Activated CD8-positive, alpha-beta T cell treated with anti-CD3 and anti-CD28 coated beads for 36 hours (primary cell): ENCODE data around the gene AGBL1. TPM values are rescaled to one million over a fixed set of nuclear protein-coding genes. Genes with fewer than 3 reads are reported as not detected.

Source experiments
- ATAC-seq: fragments of 200-7000 bp; cut with Tn5 transposase; one replicate; pipeline ENCODE4 v1.10.0; 2021; ENCODE audit warnings: mild to moderate bottlenecking, moderate library complexity
- CTCF ChIA-PET: fragments of 350-600 bp; sonication (Branson Sonifier 250); formaldehyde crosslinking; loops from one replicate; lab custom pipeline; 2021; ENCODE audit warnings: antibody characterized with exemption; lab: Charles Lee
- POLR2A ChIA-PET: fragments of 350-600 bp; sonication (Branson Sonifier 250); formaldehyde crosslinking; loops from one replicate; lab custom pipeline; 2021; ENCODE audit warnings: antibody characterized with exemption; lab: Charles Lee
- DNase-seq: peaks from one replicate; pipeline ENCODE4 v3.0.0-alpha.2; 2020
- H3K27ac Mint-ChIP-seq: one replicate; pipeline ENCODE4 v1.8.0; 2021; ENCODE audit warnings: mild to moderate bottlenecking, mixed read lengths
- H3K27me3 Mint-ChIP-seq: one replicate; pipeline ENCODE4 v1.8.0; 2021; ENCODE audit warnings: mixed read lengths
- H3K36me3 Mint-ChIP-seq: one replicate; pipeline ENCODE4 v1.8.0; 2021; ENCODE audit warnings: low read depth, mixed read lengths
- H3K4me1 Mint-ChIP-seq: one replicate; pipeline ENCODE4 v1.8.0; 2021; ENCODE audit warnings: low read depth, mixed read lengths
- H3K4me3 Mint-ChIP-seq: one replicate; pipeline ENCODE4 v1.8.0; 2021; ENCODE audit warnings: mild to moderate bottlenecking, moderate library complexity, mixed read lengths
- H3K9me3 Mint-ChIP-seq: one replicate; pipeline ENCODE4 v1.8.0; 2021; ENCODE audit warnings: mixed read lengths
- intact Hi-C: fragments of 100-400 bp; cut with micrococcal nuclease; formaldehyde crosslinking; loops from one replicate; pipeline ENCODE4 v1.10.0; 2022
- total RNA-seq, 2 experiments: library from RNA; stranded (reverse); gene quantifications; one replicate each; pipeline ENCODE4 v1.2.3, GENCODE V29; 2021
- TF ChIP-seq, protein P1 (sequence below): fragments of 200-600 bp; IDR thresholded peaks from one replicate; pipeline ENCODE4 v1.8.0; 2022; ENCODE audit warnings: antibody characterized with exemption, mild to moderate bottlenecking

Gene AGBL1
- total RNA-seq, 2 experiments from 2014 or later = not detected

DNA sequence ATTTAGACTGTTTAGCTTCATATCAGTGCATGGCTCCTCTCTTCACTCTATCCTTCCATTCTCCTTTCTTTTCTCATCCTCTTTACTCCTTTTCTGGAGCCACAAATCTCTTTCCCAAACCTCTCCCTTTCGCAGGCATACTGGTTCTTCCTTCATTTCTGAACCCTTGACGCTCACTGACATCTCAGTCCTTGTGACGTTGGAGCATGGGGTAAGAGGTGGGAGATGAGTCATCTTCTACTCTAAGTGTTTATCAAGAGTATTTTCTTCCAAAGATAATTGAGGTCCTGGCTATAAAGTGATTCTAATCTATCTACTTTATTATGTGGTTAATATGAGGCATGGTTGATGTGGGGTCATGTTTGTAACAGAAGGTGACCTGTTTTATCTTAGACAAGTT, 414.2 kb downstream of the AGBL1 start:
- Mint-ChIP-seq H3K9me3 (no peaks in the 10 kb centered on the region), H3K27ac (no peak overlapping the region), H3K4me1 (no peaks in the 10 kb centered on the region), H3K36me3 (no peaks in the 10 kb centered on the region), H3K27me3 (no peaks in the 10 kb centered on the region), H3K4me3 (no peak overlapping the region)
- intact Hi-C loops = no loop called here
- no peak for ATAC-seq
- ChIA-PET CTCF (no interaction called here), POLR2A (interaction anchor here (0.6 kb wide), 1 partner anchor 16 kb away, joined by 3 read pairs; no protein-coding TSS in a partner anchor)
- TF ChIP-seq, protein P1, sequence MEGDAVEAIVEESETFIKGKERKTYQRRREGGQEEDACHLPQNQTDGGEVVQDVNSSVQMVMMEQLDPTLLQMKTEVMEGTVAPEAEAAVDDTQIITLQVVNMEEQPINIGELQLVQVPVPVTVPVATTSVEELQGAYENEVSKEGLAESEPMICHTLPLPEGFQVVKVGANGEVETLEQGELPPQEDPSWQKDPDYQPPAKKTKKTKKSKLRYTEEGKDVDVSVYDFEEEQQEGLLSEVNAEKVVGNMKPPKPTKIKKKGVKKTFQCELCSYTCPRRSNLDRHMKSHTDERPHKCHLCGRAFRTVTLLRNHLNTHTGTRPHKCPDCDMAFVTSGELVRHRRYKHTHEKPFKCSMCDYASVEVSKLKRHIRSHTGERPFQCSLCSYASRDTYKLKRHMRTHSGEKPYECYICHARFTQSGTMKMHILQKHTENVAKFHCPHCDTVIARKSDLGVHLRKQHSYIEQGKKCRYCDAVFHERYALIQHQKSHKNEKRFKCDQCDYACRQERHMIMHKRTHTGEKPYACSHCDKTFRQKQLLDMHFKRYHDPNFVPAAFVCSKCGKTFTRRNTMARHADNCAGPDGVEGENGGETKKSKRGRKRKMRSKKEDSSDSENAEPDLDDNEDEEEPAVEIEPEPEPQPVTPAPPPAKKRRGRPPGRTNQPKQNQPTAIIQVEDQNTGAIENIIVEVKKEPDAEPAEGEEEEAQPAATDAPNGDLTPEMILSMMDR = no peak
- DNase-seq = no peak

DNA sequence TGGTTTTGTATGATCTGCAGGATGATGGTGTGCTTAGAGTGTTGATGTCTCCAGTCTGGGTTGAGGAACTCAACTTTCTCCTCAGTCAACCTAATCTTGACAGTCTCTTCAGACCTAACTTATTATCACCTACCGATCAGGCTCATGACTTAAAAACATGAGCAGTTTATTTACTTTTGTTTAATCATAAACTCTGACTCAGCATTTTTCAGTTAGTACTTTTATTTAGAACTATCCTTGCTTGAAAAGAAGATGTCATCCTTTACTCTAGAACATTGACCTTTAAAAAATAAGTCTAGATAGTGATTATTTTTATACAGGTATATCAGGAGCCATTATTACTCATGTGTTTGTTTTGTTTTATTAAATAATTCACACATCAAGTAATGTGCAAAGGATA, 414.8 kb downstream of the AGBL1 start:
- CTCF ChIA-PET = no interaction called here
- Mint-ChIP-seq H3K36me3 (no peaks in the 10 kb centered on the region), H3K4me1 (no peaks in the 10 kb centered on the region), H3K27me3 (no peaks in the 10 kb centered on the region), H3K27ac (no peak overlapping the region), H3K9me3 (no peaks in the 10 kb centered on the region), H3K4me3 (no peak overlapping the region)
- ATAC-seq (no peak), DNase-seq (no peak)
- intact Hi-C loops = no loop called here
- TF ChIP-seq, protein P1 = no peak
- POLR2A ChIA-PET = no interaction called here

DNA sequence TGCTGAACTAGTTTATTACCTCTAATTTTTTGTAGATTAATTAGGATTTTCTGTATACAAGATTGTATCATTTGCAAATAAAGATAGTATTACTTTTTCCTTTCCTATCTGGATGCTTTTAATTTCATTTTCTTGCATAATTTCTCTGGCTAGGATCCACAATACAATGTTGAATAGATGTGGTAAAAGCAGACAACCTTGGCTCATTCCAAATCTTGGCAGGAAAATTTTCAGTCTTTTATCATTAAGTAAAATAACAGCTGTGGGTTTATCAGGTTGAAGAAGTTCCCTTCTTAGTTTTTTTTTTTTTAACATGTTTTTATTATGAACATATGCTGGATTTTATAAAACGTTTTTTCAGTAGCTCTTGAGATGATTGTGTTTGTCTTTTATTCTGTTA, 422.6 kb downstream of the AGBL1 start:
- intact Hi-C loops = no loop called here
- no peak for DNase-seq
- Mint-ChIP-seq H3K36me3 (no peaks in the 10 kb centered on the region), H3K4me1 (no peaks in the 10 kb centered on the region), H3K27me3 (peaks cover 3% of the 10 kb centered on the region), H3K9me3 (peaks cover 2% of the 10 kb centered on the region), H3K4me3 (no peak overlapping the region), H3K27ac (no peak overlapping the region)
- ChIA-PET CTCF (no interaction called here), POLR2A (no interaction called here)
- no peak for ATAC-seq
- TF ChIP-seq, protein P1 = no peak

DNA sequence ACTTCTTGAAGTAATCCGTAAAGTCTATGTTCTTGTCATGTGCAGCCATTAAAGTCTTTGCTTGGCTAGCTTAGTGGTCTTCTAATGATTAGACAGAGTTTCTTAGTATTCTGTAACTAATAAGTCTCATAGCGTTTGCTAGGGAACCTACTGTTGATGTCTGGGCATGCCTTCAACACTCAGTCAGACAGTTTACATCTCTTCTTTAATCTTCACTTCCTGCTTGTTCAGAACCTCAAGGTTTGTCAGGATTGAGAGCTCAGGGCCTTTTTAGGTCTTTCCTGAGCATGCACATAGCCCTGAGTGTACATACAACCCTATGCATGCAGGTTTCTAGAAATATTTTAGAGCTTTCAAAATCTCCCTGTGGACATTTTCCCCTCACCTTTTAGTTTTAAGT, 426.3 kb downstream of the AGBL1 start:
- peaks cover 2% of the 10 kb centered on the region for H3K9me3 Mint-ChIP-seq
- ChIA-PET POLR2A (no interaction called here), CTCF (no interaction called here)
- no peak for ATAC-seq
- H3K4me1 Mint-ChIP-seq = no peaks in the 10 kb centered on the region
- intact Hi-C loops = no loop called here
- TF ChIP-seq, protein P1 = no peak
- no peak for DNase-seq
- peaks cover 6% of the 10 kb centered on the region for H3K27me3 Mint-ChIP-seq
- no peak overlapping the region for H3K27ac Mint-ChIP-seq
- H3K4me3 Mint-ChIP-seq = no peak overlapping the region
- no peaks in the 10 kb centered on the region for H3K36me3 Mint-ChIP-seq

DNA sequence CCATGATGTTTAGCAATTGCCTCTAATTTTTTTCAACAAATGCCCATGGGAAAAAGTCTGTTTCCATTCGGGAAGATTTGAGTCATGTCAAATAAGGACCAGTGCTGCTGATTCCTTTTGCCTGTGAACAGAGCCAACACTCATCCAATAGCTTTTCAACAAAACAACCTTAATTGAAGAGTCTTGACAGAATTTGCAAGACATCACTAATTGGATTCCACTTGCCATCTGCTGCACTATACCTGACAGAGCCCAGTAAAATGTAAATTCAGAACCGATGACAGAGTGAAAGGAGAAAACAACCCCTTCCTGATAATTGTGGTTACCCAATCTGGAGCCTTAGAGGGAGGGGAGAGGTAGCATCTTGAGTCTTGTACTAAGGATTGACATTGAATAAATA, 426.7 kb downstream of the AGBL1 start:
- ChIA-PET CTCF (no interaction called here), POLR2A (no interaction called here)
- no peak for ATAC-seq
- TF ChIP-seq, protein P1 = no peak
- Mint-ChIP-seq H3K4me3 (no peak overlapping the region), H3K4me1 (no peaks in the 10 kb centered on the region), H3K9me3 (peaks cover 2% of the 10 kb centered on the region), H3K36me3 (no peaks in the 10 kb centered on the region), H3K27me3 (peaks cover 6% of the 10 kb centered on the region), H3K27ac (no peak overlapping the region)
- DNase-seq = no peak
- intact Hi-C loops = no loop called here
